Measurements from ENCODE around the gene TMEM8B. TPM values are rescaled to one million over a fixed set of nuclear protein-coding genes. Genes with fewer than 3 reads are reported as not detected.
"Not testable (repeated sequence)": the region's sequence is repeated elsewhere in the genome, so short reads cannot be mapped to it uniquely, and the experiment has no call there.

Gene TMEM8B
- total and polyA plus RNA-seq, 9 of the 15 experiments (the other 6 are each of a cell fraction or from before 2014, with no cell fraction given) = 0.01 to 2.2 (median 1.1) TPM

DNA sequence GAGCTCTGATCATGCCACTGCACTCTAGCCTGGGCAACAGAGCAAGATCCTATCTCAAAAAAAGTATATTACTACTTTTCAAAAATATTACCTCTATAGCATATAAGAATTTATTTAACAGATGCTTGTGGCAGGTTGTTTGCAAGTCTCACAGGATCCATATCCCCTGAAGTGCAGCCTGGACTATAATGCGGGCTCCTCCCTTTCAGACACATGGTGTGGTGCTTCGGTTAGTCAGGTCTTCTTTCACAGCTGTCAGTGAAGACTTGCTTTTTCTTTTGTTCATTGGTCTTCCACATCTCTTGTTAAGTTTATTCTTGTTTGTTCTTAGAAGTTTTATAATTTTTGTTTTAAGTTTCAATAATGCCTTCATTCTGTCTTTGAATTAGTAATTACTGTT is 67.5 kb downstream of the TMEM8B start (continued):
- TF ChIP-seq, protein P1, sequence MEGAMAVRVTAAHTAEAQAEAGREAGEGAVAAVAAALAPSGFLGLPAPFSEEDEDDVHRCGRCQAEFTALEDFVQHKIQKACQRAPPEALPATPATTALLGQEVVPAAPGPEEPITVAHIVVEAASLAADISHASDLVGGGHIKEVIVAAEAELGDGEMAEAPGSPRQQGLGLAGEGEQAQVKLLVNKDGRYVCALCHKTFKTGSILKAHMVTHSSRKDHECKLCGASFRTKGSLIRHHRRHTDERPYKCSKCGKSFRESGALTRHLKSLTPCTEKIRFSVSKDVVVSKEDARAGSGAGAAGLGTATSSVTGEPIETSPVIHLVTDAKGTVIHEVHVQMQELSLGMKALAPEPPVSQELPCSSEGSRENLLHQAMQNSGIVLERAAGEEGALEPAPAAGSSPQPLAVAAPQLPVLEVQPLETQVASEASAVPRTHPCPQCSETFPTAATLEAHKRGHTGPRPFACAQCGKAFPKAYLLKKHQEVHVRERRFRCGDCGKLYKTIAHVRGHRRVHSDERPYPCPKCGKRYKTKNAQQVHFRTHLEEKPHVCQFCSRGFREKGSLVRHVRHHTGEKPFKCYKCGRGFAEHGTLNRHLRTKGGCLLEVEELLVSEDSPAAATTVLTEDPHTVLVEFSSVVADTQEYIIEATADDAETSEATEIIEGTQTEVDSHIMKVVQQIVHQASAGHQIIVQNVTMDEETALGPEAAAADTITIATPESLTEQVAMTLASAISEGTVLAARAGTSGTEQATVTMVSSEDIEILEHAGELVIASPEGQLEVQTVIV (CRISPR knock-in tag; IDR thresholded peaks at IDR 0.05; ENCODE audit: borderline replicate concordance) = no peak

DNA sequence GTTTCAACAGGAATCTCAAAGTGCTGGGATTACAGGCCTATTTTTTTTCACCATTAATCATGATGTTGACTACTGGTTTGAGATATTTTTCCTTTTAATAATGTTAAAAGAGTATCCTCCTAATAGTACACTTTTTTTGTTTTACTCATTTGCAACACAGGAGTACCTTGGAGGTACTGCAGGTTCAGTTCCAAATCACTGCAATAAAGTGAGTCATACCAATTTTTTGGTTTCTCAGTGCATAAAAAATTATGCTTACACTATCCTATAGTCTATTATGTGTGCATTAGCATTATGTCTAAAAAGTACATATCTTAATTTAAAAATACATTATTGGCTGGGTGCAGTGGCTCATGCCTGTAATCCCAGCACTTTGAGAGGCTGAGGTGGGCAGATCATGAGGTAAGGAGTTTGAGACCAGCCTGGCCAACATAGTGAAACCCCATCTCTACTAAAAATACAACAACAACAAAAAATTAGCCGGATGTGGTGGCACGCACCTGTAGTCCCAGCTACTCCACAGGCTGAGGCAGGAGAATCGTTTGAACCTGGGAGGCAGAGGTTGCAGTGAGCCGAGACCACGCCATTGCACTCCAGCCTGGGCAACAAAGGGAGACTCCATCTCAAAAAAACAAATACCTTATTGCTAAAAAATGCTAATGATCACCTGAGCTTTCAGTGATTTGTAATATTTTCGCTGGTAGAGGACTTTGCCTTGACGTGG is 68.5 kb downstream of the TMEM8B start:
- H3K4me1 ChIP-seq (replicated peaks in 1 of 2; ENCODE audit: control insufficient read depth in 2 of 2, insufficient read depth in 2 of 2, low read length in 2 of 2); CTCF ChIA-PET (ENCODE audit: low intra/inter-chr PET ratio); FAIRE-seq; H3K9ac ChIP-seq (ENCODE audit: insufficient read depth in 1 of 2, low read depth in 2 of 2, low read length in 2 of 2); H3K79me2 ChIP-seq (ENCODE audit: control insufficient read depth, insufficient read depth, low read length); H2AFZ ChIP-seq (ENCODE audit: low read depth, low read length); ATAC-seq; H3K4me2 ChIP-seq (ENCODE audit: insufficient read depth, low read length); H3K9me1 ChIP-seq (ENCODE audit: control insufficient read depth, insufficient read depth, low read length); POLR2A ChIA-PET; H3K9me3 ChIP-seq (replicated peaks; ENCODE audit: control insufficient read depth, insufficient read depth, low read depth, low read length); DNase-seq (ENCODE audit: extremely low read depth in 1 of 4, low spot score in 3 of 4); H3K27ac ChIP-seq (ENCODE audit: extremely low read depth, low read depth, low read length); H4K20me1 ChIP-seq (replicated peaks; ENCODE audit: control insufficient read depth, insufficient read depth, low read length); H3K27me3 ChIP-seq (ENCODE audit: control insufficient read depth in 2 of 2, insufficient read depth in 2 of 2, low read length in 2 of 2); BruUV-seq (replicated peaks); in situ Hi-C loops (cut with MboI); H3K36me3 ChIP-seq (ENCODE audit: control insufficient read depth, insufficient read depth, low read length); H3K4me3 ChIP-seq; intact Hi-C loops (cut with micrococcal nuclease): not testable (repeated sequence)
- WGBS (ENCODE audit: insufficient coverage, low coverage, missing lambda C conversion rate) = 0% methylated on average over 7 of the region's 7 CpGs
